Upper lobe of left lung (tissue), 4 donors: Measurements from ENCODE around the gene PTGR3.

ENCODE experiments used
- POLR2A ChIP-seq, 4 donors: fragments of 450-650 bp; IDR thresholded peaks; one replicate each; pipeline ENCODE4 v1.5.1; 2016 to 2017; ENCODE audit warnings: antibody characterized with exemption in 4 of 4, mild to moderate bottlenecking in 2 of 4
- POLR2AphosphoS5 ChIP-seq, 2 donors: sonication (generic); formaldehyde crosslinking; IDR thresholded peaks; one replicate each; pipeline ENCODE4 v1.5.1; 2017; ENCODE audit warnings: antibody characterized with exemption in 2 of 2
- TF ChIP-seq, protein P1 (sequence below), 6 experiments: fragments of 450-650 bp in 4 of 6; fragments of 200-600 bp in 2 of 6; sonication (generic) in 2 of 6; IDR thresholded peaks; one replicate each; pipeline ENCODE4 v1.5.1; 2016 to 2019; ENCODE audit warnings: antibody characterized with exemption in 6 of 6

DNA sequence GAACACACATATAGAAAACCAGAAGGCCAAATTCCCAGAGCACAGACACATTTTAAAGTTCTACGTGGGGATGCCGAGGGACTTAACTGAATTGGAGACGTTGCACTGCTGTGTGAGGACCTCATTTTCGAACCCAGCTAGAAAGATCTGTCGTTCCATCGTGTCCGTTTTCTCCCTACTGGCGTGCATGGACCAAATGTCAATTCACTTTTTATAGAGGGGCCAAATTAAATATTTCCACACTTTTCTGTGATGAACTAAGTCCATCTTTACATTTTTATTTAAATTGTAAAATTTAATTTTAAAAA, 966 bp upstream of the PTGR3 start:
- TF ChIP-seq POLR2AphosphoS5 (IDR thresholded peaks at IDR 0.05): no peak
- no peak for TF ChIP-seq POLR2A (IDR thresholded peaks at IDR 0.05)
- TF ChIP-seq, protein P1, sequence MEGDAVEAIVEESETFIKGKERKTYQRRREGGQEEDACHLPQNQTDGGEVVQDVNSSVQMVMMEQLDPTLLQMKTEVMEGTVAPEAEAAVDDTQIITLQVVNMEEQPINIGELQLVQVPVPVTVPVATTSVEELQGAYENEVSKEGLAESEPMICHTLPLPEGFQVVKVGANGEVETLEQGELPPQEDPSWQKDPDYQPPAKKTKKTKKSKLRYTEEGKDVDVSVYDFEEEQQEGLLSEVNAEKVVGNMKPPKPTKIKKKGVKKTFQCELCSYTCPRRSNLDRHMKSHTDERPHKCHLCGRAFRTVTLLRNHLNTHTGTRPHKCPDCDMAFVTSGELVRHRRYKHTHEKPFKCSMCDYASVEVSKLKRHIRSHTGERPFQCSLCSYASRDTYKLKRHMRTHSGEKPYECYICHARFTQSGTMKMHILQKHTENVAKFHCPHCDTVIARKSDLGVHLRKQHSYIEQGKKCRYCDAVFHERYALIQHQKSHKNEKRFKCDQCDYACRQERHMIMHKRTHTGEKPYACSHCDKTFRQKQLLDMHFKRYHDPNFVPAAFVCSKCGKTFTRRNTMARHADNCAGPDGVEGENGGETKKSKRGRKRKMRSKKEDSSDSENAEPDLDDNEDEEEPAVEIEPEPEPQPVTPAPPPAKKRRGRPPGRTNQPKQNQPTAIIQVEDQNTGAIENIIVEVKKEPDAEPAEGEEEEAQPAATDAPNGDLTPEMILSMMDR (IDR thresholded peaks at IDR 0.05): no peak
